WTC11 (cell line): ENCODE measurements around the gene RAB34.

Experiments used
- E2F1 ChIP-seq: sonication (generic); formaldehyde crosslinking; IDR thresholded peaks from 2 replicates; pipeline ENCODE4 v1.8.0; 2022; ENCODE audit warnings: mild to moderate bottlenecking, missing genetic modification reagents
- ETV6 ChIP-seq: sonication (generic); formaldehyde crosslinking; IDR thresholded peaks from 2 replicates; pipeline ENCODE4 v1.8.1; 2022; ENCODE audit warnings: mild to moderate bottlenecking, missing genetic modification reagents
- FOXP1 ChIP-seq: sonication (generic); formaldehyde crosslinking; IDR thresholded peaks from 2 replicates; pipeline ENCODE4 v1.8.0; 2022; ENCODE audit warnings: missing genetic modification reagents, mild to moderate bottlenecking, moderate library complexity, borderline replicate concordance
- NR1H2 ChIP-seq: sonication (generic); formaldehyde crosslinking; IDR thresholded peaks from 2 replicates; pipeline ENCODE4 v1.9.0; 2021; ENCODE audit warnings: mild to moderate bottlenecking, moderate library complexity, missing genetic modification reagents
- RELA ChIP-seq: sonication (generic); formaldehyde crosslinking; IDR thresholded peaks from 2 replicates; pipeline ENCODE4 v1.8.1; 2022; ENCODE audit warnings: missing genetic modification reagents, mild to moderate bottlenecking, borderline replicate concordance
- TP53 ChIP-seq: sonication (generic); formaldehyde crosslinking; IDR thresholded peaks from 2 replicates; pipeline ENCODE4 v1.8.1; 2023; ENCODE audit warnings: mild to moderate bottlenecking, missing genetic modification reagents
- USF2 ChIP-seq: sonication (generic); formaldehyde crosslinking; IDR thresholded peaks from 2 replicates; pipeline ENCODE4 v1.8.1; 2023; ENCODE audit warnings: mild to moderate bottlenecking, missing genetic modification reagents, moderate library complexity
- TF ChIP-seq, protein P1 (sequence below): fragments of 200-600 bp; IDR thresholded peaks from 2 replicates; pipeline ENCODE4 v1.8.0; 2022; ENCODE audit warnings: antibody characterized with exemption
- TF ChIP-seq, protein P2 (sequence below): sonication (generic); formaldehyde crosslinking; IDR thresholded peaks from 2 replicates; pipeline ENCODE4 v1.8.1; 2023; ENCODE audit warnings: mild to moderate bottlenecking, moderate library complexity, missing genetic modification reagents
- TF ChIP-seq, protein P3 (sequence below): sonication (generic); formaldehyde crosslinking; IDR thresholded peaks from 2 replicates; pipeline ENCODE4 v1.8.1; 2023; ENCODE audit warnings: mild to moderate bottlenecking, missing genetic modification reagents
- TF ChIP-seq, protein P4 (sequence below): sonication (generic); formaldehyde crosslinking; IDR thresholded peaks from 2 replicates; pipeline ENCODE4 v1.8.0; 2022; ENCODE audit warnings: mild to moderate bottlenecking, missing genetic modification reagents

- TF ChIP-seq, protein P1, sequence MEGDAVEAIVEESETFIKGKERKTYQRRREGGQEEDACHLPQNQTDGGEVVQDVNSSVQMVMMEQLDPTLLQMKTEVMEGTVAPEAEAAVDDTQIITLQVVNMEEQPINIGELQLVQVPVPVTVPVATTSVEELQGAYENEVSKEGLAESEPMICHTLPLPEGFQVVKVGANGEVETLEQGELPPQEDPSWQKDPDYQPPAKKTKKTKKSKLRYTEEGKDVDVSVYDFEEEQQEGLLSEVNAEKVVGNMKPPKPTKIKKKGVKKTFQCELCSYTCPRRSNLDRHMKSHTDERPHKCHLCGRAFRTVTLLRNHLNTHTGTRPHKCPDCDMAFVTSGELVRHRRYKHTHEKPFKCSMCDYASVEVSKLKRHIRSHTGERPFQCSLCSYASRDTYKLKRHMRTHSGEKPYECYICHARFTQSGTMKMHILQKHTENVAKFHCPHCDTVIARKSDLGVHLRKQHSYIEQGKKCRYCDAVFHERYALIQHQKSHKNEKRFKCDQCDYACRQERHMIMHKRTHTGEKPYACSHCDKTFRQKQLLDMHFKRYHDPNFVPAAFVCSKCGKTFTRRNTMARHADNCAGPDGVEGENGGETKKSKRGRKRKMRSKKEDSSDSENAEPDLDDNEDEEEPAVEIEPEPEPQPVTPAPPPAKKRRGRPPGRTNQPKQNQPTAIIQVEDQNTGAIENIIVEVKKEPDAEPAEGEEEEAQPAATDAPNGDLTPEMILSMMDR = no peak
- no peak for TF ChIP-seq RELA (CRISPR knock-in tag)
- TF ChIP-seq, protein P2, sequence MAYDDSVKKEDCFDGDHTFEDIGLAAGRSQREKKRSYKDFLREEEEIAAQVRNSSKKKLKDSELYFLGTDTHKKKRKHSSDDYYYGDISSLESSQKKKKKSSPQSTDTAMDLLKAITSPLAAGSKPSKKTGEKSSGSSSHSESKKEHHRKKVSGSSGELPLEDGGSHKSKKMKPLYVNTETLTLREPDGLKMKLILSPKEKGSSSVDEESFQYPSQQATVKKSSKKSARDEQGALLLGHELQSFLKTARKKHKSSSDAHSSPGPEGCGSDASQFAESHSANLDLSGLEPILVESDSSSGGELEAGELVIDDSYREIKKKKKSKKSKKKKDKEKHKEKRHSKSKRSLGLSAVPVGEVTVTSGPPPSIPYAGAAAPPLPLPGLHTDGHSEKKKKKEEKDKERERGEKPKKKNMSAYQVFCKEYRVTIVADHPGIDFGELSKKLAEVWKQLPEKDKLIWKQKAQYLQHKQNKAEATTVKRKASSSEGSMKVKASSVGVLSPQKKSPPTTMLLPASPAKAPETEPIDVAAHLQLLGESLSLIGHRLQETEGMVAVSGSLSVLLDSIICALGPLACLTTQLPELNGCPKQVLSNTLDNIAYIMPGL (CRISPR knock-in tag) = no peak
- TF ChIP-seq FOXP1 (CRISPR knock-in tag) = no peak
- TF ChIP-seq, protein P3, sequence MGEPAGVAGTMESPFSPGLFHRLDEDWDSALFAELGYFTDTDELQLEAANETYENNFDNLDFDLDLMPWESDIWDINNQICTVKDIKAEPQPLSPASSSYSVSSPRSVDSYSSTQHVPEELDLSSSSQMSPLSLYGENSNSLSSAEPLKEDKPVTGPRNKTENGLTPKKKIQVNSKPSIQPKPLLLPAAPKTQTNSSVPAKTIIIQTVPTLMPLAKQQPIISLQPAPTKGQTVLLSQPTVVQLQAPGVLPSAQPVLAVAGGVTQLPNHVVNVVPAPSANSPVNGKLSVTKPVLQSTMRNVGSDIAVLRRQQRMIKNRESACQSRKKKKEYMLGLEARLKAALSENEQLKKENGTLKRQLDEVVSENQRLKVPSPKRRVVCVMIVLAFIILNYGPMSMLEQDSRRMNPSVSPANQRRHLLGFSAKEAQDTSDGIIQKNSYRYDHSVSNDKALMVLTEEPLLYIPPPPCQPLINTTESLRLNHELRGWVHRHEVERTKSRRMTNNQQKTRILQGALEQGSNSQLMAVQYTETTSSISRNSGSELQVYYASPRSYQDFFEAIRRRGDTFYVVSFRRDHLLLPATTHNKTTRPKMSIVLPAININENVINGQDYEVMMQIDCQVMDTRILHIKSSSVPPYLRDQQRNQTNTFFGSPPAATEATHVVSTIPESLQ = no peak
- no peak for TF ChIP-seq E2F1
- TF ChIP-seq, protein P4, sequence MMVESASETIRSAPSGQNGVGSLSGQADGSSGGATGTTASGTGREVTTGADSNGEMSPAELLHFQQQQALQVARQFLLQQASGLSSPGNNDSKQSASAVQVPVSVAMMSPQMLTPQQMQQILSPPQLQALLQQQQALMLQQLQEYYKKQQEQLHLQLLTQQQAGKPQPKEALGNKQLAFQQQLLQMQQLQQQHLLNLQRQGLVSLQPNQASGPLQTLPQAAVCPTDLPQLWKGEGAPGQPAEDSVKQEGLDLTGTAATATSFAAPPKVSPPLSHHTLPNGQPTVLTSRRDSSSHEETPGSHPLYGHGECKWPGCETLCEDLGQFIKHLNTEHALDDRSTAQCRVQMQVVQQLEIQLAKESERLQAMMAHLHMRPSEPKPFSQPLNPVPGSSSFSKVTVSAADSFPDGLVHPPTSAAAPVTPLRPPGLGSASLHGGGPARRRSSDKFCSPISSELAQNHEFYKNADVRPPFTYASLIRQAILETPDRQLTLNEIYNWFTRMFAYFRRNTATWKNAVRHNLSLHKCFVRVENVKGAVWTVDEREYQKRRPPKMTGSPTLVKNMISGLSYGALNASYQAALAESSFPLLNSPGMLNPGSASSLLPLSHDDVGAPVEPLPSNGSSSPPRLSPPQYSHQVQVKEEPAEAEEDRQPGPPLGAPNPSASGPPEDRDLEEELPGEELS = no peak
- TF ChIP-seq TP53 (CRISPR knock-in tag) = no peak
- TF ChIP-seq USF2 (CRISPR knock-in tag) = no peak
- no peak for TF ChIP-seq NR1H2 (CRISPR knock-in tag)
- TF ChIP-seq ETV6 (CRISPR knock-in tag) = no peak
Observed at GRCh38 chr17:28747801-28748750, 30.4 kb upstream of the RAB34 start.
